H1 (cell line): ENCODE measurements around the gene CBFA2T2. TPM values are rescaled to one million over a fixed set of nuclear protein-coding genes. Genes with fewer than 3 reads are reported as not detected.

ENCODE experiments used
- CTCF ChIA-PET: fragments of 300-600 bp; sonication (Branson Sonifier 250); formaldehyde crosslinking; loops from one replicate; lab custom pipeline; 2021; ENCODE audit not compliant: partially characterized antibody; lab: Charles Lee
- POLR2A ChIA-PET: fragments of 300-600 bp; sonication (Branson Sonifier 250); formaldehyde crosslinking; loops from one replicate; lab custom pipeline; 2021; ENCODE audit warnings: inconsistent platforms; ENCODE audit not compliant: partially characterized antibody; lab: Charles Lee
- DNase-seq, 2 experiments: peaks; one replicate each; pipeline versions ENCODE4 v3.0.0 to v3.0.0-alpha.2; 2010 to 2022; ENCODE audit warnings: low spot score in 2 of 2, low read depth in 1 of 2, mixed read lengths in 1 of 2
- FAIRE-seq: peaks from 2 replicates; lab custom pipeline; 2011; peaks lifted over from hg19 to GRCh38; lab: Jason Lieb, UNC
- H2AFZ ChIP-seq: 2 replicates; pipeline ENCODE4 v1.8.1; 2012; ENCODE audit warnings: low read length, inconsistent platforms
- H2AK5ac ChIP-seq: 2 replicates; pipeline ENCODE4 v1.6.1; 2013; ENCODE audit warnings: low read depth, low read length
- H2BK120ac ChIP-seq: replicated peaks from 2 replicates; pipeline ENCODE3; 2013; ENCODE audit warnings: low read depth, low read length, inconsistent platforms
- H2BK12ac ChIP-seq: 2 replicates; pipeline ENCODE4 v1.6.1; 2013; ENCODE audit warnings: low read depth, low read length
- H2BK15ac ChIP-seq: 2 replicates; pipeline ENCODE4 v1.6.1; 2013; ENCODE audit warnings: low read length
- H2BK20ac ChIP-seq: 2 replicates; pipeline ENCODE4 v1.6.1; 2013; ENCODE audit warnings: low read length
- H2BK5ac ChIP-seq: 2 replicates; pipeline ENCODE4 v1.6.1; 2013; ENCODE audit warnings: low read depth, low read length
- H3K14ac ChIP-seq: 2 replicates; pipeline ENCODE4 v1.6.1; 2013; ENCODE audit warnings: inconsistent platforms; ENCODE audit not compliant: insufficient read length
- H3K18ac ChIP-seq: 2 replicates; pipeline ENCODE4 v1.6.1; 2013; ENCODE audit warnings: low read length; ENCODE audit errors: extremely low read depth
- H3K23ac ChIP-seq: 2 replicates; pipeline ENCODE4 v1.6.1; 2013; ENCODE audit warnings: inconsistent platforms; ENCODE audit not compliant: insufficient read length
- H3K23me2 ChIP-seq: 2 replicates; pipeline ENCODE4 v1.6.1; 2013; ENCODE audit warnings: low read depth, low read length
- H3K27ac ChIP-seq: 2 replicates; pipeline ENCODE4 v1.6.1; 2011; ENCODE audit warnings: low read depth, low read length, inconsistent platforms
- H3K27me3 ChIP-seq, 4 experiments: replicated peaks in 1 of 4; 1 replicate in 1 of 4; 2 replicates in 3 of 4; pipeline versions ENCODE4 v1.6.1 to v1.8.1; 2011 to 2013; ENCODE audit warnings: low read length in 3 of 4, mild to moderate bottlenecking in 3 of 4, inconsistent platforms in 2 of 4, mixed read lengths in 2 of 4, moderate library complexity in 1 of 4; ENCODE audit not compliant: control insufficient read depth in 3 of 4, insufficient read depth in 3 of 4; ENCODE audit errors: extremely low read depth in 1 of 4
- H3K36me3 ChIP-seq, 4 experiments: 2 replicates each; pipeline versions ENCODE4 v1.6.1 to v1.8.1; 2011 to 2013; ENCODE audit warnings: mild to moderate bottlenecking in 4 of 4, low read length in 3 of 4, moderate library complexity in 2 of 4, control low read depth in 1 of 4, inconsistent platforms in 1 of 4; ENCODE audit not compliant: insufficient read depth in 4 of 4, control insufficient read depth in 2 of 4
- H3K4ac ChIP-seq: replicated peaks from 2 replicates; pipeline ENCODE3; 2013; ENCODE audit warnings: low read length, low read depth, mixed read lengths, inconsistent platforms; ENCODE audit not compliant: insufficient read length
- H3K4me1 ChIP-seq, 4 experiments: replicated peaks in 1 of 4; 1 replicate in 1 of 4; 2 replicates in 3 of 4; pipeline versions ENCODE4 v1.6.1 to v1.8.1; 2011 to 2013; ENCODE audit warnings: low read length in 3 of 4, inconsistent platforms in 2 of 4, mixed read lengths in 1 of 4; ENCODE audit not compliant: insufficient read depth in 4 of 4, control insufficient read depth in 3 of 4
- H3K4me2 ChIP-seq, 2 experiments: 2 replicates each; pipeline versions ENCODE4 v1.6.1 to v1.8.1; 2011 to 2013; ENCODE audit warnings: low read depth in 2 of 2, low read length in 2 of 2, control low read depth in 1 of 2, inconsistent platforms in 1 of 2, mild to moderate bottlenecking in 1 of 2; ENCODE audit not compliant: insufficient read depth in 1 of 2
- H3K4me3 ChIP-seq, 4 experiments: fragments of 200-600, 300-600 bp in 1 of 4; sonication (generic), shearing (Covaris generic), sonication (Bioruptor Twin) in 1 of 4; 2 replicates each; pipeline versions ENCODE4 v1.5.1 to v1.8.1; 2011 to 2016; ENCODE audit warnings: low read length in 4 of 4, low read depth in 3 of 4, control low read depth in 2 of 4, inconsistent platforms in 2 of 4, mild to moderate bottlenecking in 2 of 4, mixed read lengths in 1 of 4, moderate library complexity in 1 of 4; ENCODE audit not compliant: insufficient read depth in 2 of 4; ENCODE audit errors: extremely low read depth in 1 of 4
- H3K56ac ChIP-seq: replicated peaks from 2 replicates; pipeline ENCODE3; 2013; ENCODE audit warnings: low read depth, mild to moderate bottlenecking, mixed read lengths, low read length, inconsistent platforms; ENCODE audit not compliant: insufficient read length
- H3K79me1 ChIP-seq: 2 replicates; pipeline ENCODE4 v1.6.1; 2013; ENCODE audit warnings: low read depth, low read length, control low read depth
- H3K79me2 ChIP-seq, 2 experiments: 2 replicates each; pipeline versions ENCODE4 v1.6.1 to v1.8.1; 2012 to 2013; ENCODE audit warnings: low read length in 2 of 2, mild to moderate bottlenecking in 2 of 2, inconsistent platforms in 1 of 2; ENCODE audit not compliant: insufficient read depth in 2 of 2, control insufficient read depth in 1 of 2
- H3K9ac ChIP-seq, 4 experiments: replicated peaks in 1 of 4; 1 replicate in 1 of 4; 2 replicates in 3 of 4; pipeline versions ENCODE4 v1.6.1 to v1.8.1; 2011 to 2013; ENCODE audit warnings: low read depth in 3 of 4, low read length in 3 of 4, control low read depth in 2 of 4, mild to moderate bottlenecking in 2 of 4, moderate library complexity in 2 of 4, inconsistent platforms in 1 of 4; ENCODE audit errors: extremely low read depth in 1 of 4
- H3K9me3 ChIP-seq, 2 experiments: 2 replicates each; pipeline versions ENCODE4 v1.6.1 to v1.8.1; 2012 to 2013; ENCODE audit warnings: mild to moderate bottlenecking in 2 of 2, moderate library complexity in 2 of 2, control low read depth in 1 of 2, inconsistent platforms in 1 of 2, low read depth in 1 of 2, low read length in 1 of 2, mixed read lengths in 1 of 2; ENCODE audit not compliant: insufficient read depth in 2 of 2
- H4K20me1 ChIP-seq, 2 experiments: replicated peaks in 1 of 2; 2 replicates each; pipeline versions ENCODE3 to v1.8.1; 2011 to 2013; ENCODE audit warnings: inconsistent platforms in 2 of 2, low read length in 2 of 2, mild to moderate bottlenecking in 1 of 2; ENCODE audit not compliant: insufficient read depth in 2 of 2, control insufficient read depth in 1 of 2
- H4K5ac ChIP-seq: 2 replicates; pipeline ENCODE4 v1.6.1; 2013; ENCODE audit warnings: low read length, low read depth, mixed read lengths, inconsistent platforms; ENCODE audit not compliant: insufficient read length
- H4K8ac ChIP-seq: 2 replicates; pipeline ENCODE4 v1.8.0; 2013; ENCODE audit warnings: mild to moderate bottlenecking, moderate library complexity, low read length, inconsistent platforms; ENCODE audit not compliant: insufficient read depth; ENCODE audit errors: extremely low read depth
- H4K91ac ChIP-seq: replicated peaks from 2 replicates; pipeline ENCODE3; 2013; ENCODE audit warnings: low read length, mixed read lengths, inconsistent platforms; ENCODE audit not compliant: insufficient read length
- CEBPB ChIP-seq: IDR thresholded peaks from 2 replicates; pipeline ENCODE4 v1.6.1; 2012; ENCODE audit warnings: low read depth, low read length
- RAD21 ChIP-seq, 2 experiments: IDR thresholded peaks in 1 of 2; conservative IDR thresholded peaks in 1 of 2; 2 replicates each; pipeline ENCODE4 v1.6.1; 2011; ENCODE audit warnings: low read depth in 2 of 2, low read length in 2 of 2, improper control_type of control experiment in 1 of 2, inconsistent platforms in 1 of 2, mild to moderate bottlenecking in 1 of 2, moderate library complexity in 1 of 2
- SIX5 ChIP-seq: IDR thresholded peaks from 2 replicates; pipeline ENCODE4 v1.6.1; 2011; ENCODE audit warnings: mild to moderate bottlenecking, low read depth, low read length
- SP2 ChIP-seq: IDR thresholded peaks from 2 replicates; pipeline ENCODE4 v1.6.1; 2012; ENCODE audit warnings: mild to moderate bottlenecking, low read length, inconsistent platforms
- WGBS, 2 experiments: shearing (Covaris generic) in 1 of 2; methylation state at CpG; one replicate each; pipeline versions ENCODE4 v1.1.6 to v1.1.7; 2013 to 2015; ENCODE audit warnings: low lambda C conversion rate in 2 of 2, mixed read lengths in 2 of 2, inconsistent platforms in 1 of 2, low coverage in 1 of 2, missing lambda C conversion rate in 1 of 2; ENCODE audit not compliant: insufficient replicate concordance in 2 of 2, insufficient coverage in 1 of 2, insufficient read length in 1 of 2; ENCODE audit errors: extremely low coverage in 1 of 2, missing lambda C conversion rate in 1 of 2; 5-methylcytosine and 5-hydroxymethylcytosine counted together
- polyA plus RNA-seq, 7 experiments: library from polyadenylated mRNA; depleted of rRNA in 3 of 7; stranded (reverse) in 5 of 7; unstranded in 2 of 7; fragments of >200 nt in 5 of 7; fragments of 200-250 nt in 2 of 7; gene quantifications; 1 replicate in 5 of 7; 2 replicates in 1 of 7; 4 replicates in 1 of 7; pipeline versions ENCODE4 v1.2.1 to v1.2.3, GENCODE V29; 2011 to 2013; ENCODE audit warnings: missing spikeins in 2 of 7, mixed read lengths in 2 of 7
- total RNA-seq: library from RNA; stranded (reverse); fragmentation: NEBNext Ultra II Directional; extraction: Animal tissue kit (Norgen Biotek cat#: 25700); gene quantifications from 2 replicates; pipeline ENCODE4 v1.2.1, GENCODE V29; 2021

Gene CBFA2T2
- total and polyA plus RNA-seq, 2 of the 8 experiments (the other 6 are each of a cell fraction or from before 2014, with no cell fraction given) = 11.6 to 12.9 TPM

GRCh38 chr20:33539129-33539528, 49.2 kb downstream of the CBFA2T2 start:
- no peaks in the 10 kb centered on the region for H3K27me3 ChIP-seq
- no peak overlapping the region for H2BK120ac ChIP-seq
- H3K56ac ChIP-seq = no peak overlapping the region
- H2BK5ac ChIP-seq = no peak overlapping the region
- TF ChIP-seq CEBPB (no peak), SP2 (no peak), SIX5 (no peak), RAD21 (IDR thresholded peaks at IDR 0.05 in 1 of 2, conservative IDR thresholded peaks at IDR 0.05 in 1 of 2; ENCODE audit: low read depth in 2 of 2, low read length in 2 of 2) (no peak)
- FAIRE-seq = no peak
- H3K79me1 ChIP-seq = no peaks in the 10 kb centered on the region; the same call in 1 of the 2 replicates
- no peak overlapping the region for H4K5ac ChIP-seq
- no peak overlapping the region for H3K4me3 ChIP-seq
- peaks cover 2 to 5% of the 10 kb centered on the region in 2 experiments for H4K20me1 ChIP-seq
- no peak overlapping the region for H3K4ac ChIP-seq
- H3K4me2 ChIP-seq = no peak overlapping the region
- H2BK20ac ChIP-seq = no peak overlapping the region
- peaks cover 0 to 6% (median 0%) of the 10 kb centered on the region in 4 experiments; a peak in 1 of 8 replicates for H3K36me3 ChIP-seq
- no peak overlapping the region for H3K9ac ChIP-seq
- no peak overlapping the region for H4K91ac ChIP-seq
- H3K27ac ChIP-seq = no peak overlapping the region
- ChIA-PET CTCF (no interaction called here), POLR2A (interaction anchor here (1.0 kb wide), 1 partner anchor 10 kb away, joined by 3 read pairs; no protein-coding TSS in a partner anchor)
- no peak for DNase-seq
- H2AFZ ChIP-seq = no peak overlapping the region
- no peaks in the 10 kb centered on the region for H3K79me2 ChIP-seq
- no peak overlapping the region for H4K8ac ChIP-seq
- no peak overlapping the region for H3K14ac ChIP-seq
- no peaks in the 10 kb centered on the region for H3K23me2 ChIP-seq
- H3K4me1 ChIP-seq = no peaks in the 10 kb centered on the region
- H3K23ac ChIP-seq = no peak overlapping the region
- H2BK12ac ChIP-seq = no peak overlapping the region
- no peak overlapping the region for H2BK15ac ChIP-seq
- no peak overlapping the region for H2AK5ac ChIP-seq
- H3K18ac ChIP-seq = no peak overlapping the region
- H3K9me3 ChIP-seq = peaks cover 2 to 9% of the 10 kb centered on the region in 2 experiments; a peak in 2 of 4 replicates
- WGBS, 2 experiments = 96% methylated on average over 1 of the region's 1 CpG; no CpG with 5 or more reads in 1 of the 2 experiments
